ENCODE measurements around the gene AGBL5.

DNA sequence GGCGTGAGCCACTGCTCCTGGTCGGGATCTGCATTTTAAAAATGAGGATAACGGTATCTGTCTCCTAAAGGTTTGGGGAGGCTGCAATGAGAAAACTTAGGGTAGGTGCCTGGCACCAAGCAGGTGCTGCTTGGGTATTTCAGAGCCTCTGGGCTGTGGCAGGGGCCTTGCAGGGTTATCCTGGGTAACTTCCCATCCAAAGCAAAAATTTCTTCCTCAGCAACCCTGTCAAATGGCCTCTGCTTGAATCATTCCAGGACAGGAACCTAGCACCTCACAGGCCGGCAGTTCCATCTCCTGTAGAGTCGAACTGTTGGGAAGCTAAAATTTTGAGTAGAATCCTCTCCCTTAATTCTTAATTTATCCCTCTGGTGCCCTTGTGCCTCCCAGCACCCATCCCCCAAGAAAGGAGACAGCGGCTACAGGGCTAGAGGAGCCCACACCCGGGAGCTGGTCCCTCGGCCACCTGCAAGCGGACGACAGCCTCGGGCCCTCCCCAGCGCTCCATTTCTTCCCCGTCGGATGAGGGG lies 66.6 kb downstream of the AGBL5 start:
- TF ChIP-seq CTCF (tag by site-specific recombination; IDR thresholded peaks at IDR 0.05), result no peak
- TF ChIP-seq, protein P1, sequence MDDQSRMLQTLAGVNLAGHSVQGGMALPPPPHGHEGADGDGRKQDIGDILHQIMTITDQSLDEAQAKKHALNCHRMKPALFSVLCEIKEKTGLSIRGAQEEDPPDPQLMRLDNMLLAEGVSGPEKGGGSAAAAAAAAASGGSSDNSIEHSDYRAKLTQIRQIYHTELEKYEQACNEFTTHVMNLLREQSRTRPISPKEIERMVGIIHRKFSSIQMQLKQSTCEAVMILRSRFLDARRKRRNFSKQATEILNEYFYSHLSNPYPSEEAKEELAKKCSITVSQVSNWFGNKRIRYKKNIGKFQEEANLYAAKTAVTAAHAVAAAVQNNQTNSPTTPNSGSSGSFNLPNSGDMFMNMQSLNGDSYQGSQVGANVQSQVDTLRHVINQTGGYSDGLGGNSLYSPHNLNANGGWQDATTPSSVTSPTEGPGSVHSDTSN (CRISPR knock-in tag; IDR thresholded peaks at IDR 0.05), result no peak
- TF ChIP-seq, protein P2, sequence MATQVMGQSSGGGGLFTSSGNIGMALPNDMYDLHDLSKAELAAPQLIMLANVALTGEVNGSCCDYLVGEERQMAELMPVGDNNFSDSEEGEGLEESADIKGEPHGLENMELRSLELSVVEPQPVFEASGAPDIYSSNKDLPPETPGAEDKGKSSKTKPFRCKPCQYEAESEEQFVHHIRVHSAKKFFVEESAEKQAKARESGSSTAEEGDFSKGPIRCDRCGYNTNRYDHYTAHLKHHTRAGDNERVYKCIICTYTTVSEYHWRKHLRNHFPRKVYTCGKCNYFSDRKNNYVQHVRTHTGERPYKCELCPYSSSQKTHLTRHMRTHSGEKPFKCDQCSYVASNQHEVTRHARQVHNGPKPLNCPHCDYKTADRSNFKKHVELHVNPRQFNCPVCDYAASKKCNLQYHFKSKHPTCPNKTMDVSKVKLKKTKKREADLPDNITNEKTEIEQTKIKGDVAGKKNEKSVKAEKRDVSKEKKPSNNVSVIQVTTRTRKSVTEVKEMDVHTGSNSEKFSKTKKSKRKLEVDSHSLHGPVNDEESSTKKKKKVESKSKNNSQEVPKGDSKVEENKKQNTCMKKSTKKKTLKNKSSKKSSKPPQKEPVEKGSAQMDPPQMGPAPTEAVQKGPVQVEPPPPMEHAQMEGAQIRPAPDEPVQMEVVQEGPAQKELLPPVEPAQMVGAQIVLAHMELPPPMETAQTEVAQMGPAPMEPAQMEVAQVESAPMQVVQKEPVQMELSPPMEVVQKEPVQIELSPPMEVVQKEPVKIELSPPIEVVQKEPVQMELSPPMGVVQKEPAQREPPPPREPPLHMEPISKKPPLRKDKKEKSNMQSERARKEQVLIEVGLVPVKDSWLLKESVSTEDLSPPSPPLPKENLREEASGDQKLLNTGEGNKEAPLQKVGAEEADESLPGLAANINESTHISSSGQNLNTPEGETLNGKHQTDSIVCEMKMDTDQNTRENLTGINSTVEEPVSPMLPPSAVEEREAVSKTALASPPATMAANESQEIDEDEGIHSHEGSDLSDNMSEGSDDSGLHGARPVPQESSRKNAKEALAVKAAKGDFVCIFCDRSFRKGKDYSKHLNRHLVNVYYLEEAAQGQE (tag by site-specific recombination; IDR thresholded peaks at IDR 0.05), result no peak
- no peak for TF ChIP-seq ZNF366 (tag by site-specific recombination; conservative IDR thresholded peaks at IDR 0.05)
- TF ChIP-seq ZNF274 (IDR thresholded peaks at IDR 0.05; ENCODE audit: low read length), result no peak
- TF ChIP-seq ZNF274 (tag by site-specific recombination; IDR thresholded peaks at IDR 0.05; ENCODE audit: borderline replicate concordance), result no peak
- TF ChIP-seq KLF9 (tag by site-specific recombination; IDR thresholded peaks at IDR 0.05; ENCODE audit: low read depth), result no peak
- TF ChIP-seq, protein P3, sequence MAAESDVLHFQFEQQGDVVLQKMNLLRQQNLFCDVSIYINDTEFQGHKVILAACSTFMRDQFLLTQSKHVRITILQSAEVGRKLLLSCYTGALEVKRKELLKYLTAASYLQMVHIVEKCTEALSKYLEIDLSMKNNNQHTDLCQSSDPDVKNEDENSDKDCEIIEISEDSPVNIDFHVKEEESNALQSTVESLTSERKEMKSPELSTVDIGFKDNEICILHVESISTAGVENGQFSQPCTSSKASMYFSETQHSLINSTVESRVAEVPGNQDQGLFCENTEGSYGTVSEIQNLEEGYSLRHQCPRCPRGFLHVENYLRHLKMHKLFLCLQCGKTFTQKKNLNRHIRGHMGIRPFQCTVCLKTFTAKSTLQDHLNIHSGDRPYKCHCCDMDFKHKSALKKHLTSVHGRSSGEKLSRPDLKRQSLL (tag by site-specific recombination; IDR thresholded peaks at IDR 0.05), result no peak
- no peak for TF ChIP-seq GLI2 (tag by site-specific recombination; IDR thresholded peaks at IDR 0.05; ENCODE audit: borderline replicate concordance, low read depth)

Data from HEK293 (cell line).